Liver (tissue), 9 donors: ENCODE data around the gene TTF2. TPM values are rescaled to one million over a fixed set of nuclear protein-coding genes. Genes with fewer than 3 reads are reported as not detected.
"Not testable (repeated sequence)": the region's sequence is repeated elsewhere in the genome, so short reads cannot be mapped to it uniquely, and the experiment has no call there.

Experiments used
- DNase-seq: peaks from one replicate; pipeline ENCODE4 v3.0.0-alpha.2; 2017; ENCODE audit warnings: low spot score
- H3K27ac ChIP-seq, 2 donors: one replicate each; pipeline ENCODE4 v1.7.0; 2013; ENCODE audit warnings: inconsistent platforms in 2 of 2, low read length in 2 of 2, control low read depth in 1 of 2, low read depth in 1 of 2, mild to moderate bottlenecking in 1 of 2
- H3K27me3 ChIP-seq, 4 donors: one replicate each; pipeline versions ENCODE4 v1.6.1 to v1.7.0; 2013; ENCODE audit warnings: low read length in 3 of 4, inconsistent platforms in 1 of 4, mild to moderate bottlenecking in 1 of 4, moderate library complexity in 1 of 4; ENCODE audit not compliant: control insufficient read depth in 4 of 4, insufficient read depth in 4 of 4
- H3K36me3 ChIP-seq, 4 donors: one replicate each; pipeline versions ENCODE4 v1.6.1 to v1.7.0; 2013; ENCODE audit warnings: low read length in 3 of 4, mild to moderate bottlenecking in 3 of 4, low read depth in 1 of 4, moderate library complexity in 1 of 4; ENCODE audit not compliant: control insufficient read depth in 4 of 4, insufficient read depth in 3 of 4
- H3K4me1 ChIP-seq, 4 donors: one replicate each; pipeline versions ENCODE4 v1.6.1 to v1.7.0; 2013; ENCODE audit warnings: low read length in 3 of 4, mild to moderate bottlenecking in 3 of 4, moderate library complexity in 1 of 4; ENCODE audit not compliant: control insufficient read depth in 4 of 4, insufficient read depth in 4 of 4
- H3K4me3 ChIP-seq, 3 donors: one replicate each; pipeline versions ENCODE4 v1.6.1 to v1.7.0; 2013; ENCODE audit warnings: low read length in 3 of 3, control low read depth in 1 of 3, low read depth in 1 of 3, mild to moderate bottlenecking in 1 of 3
- H3K9ac ChIP-seq, 2 donors: one replicate each; pipeline ENCODE4 v1.7.0; 2013; ENCODE audit warnings: low read length in 2 of 2, mild to moderate bottlenecking in 2 of 2, moderate library complexity in 2 of 2, control low read depth in 1 of 2, low read depth in 1 of 2
- H3K9me3 ChIP-seq, 4 donors: one replicate each; pipeline versions ENCODE4 v1.6.1 to v1.7.0; 2013; ENCODE audit warnings: low read length in 3 of 4; ENCODE audit not compliant: control insufficient read depth in 4 of 4
- EGR1 ChIP-seq, 2 donors: IDR thresholded peaks; 2 replicates each; pipeline ENCODE4 v1.6.1; 2016 to 2018; ENCODE audit warnings: antibody characterized with exemption in 2 of 2, low read depth in 2 of 2
- FOXA1 ChIP-seq: IDR thresholded peaks from 2 replicates; pipeline ENCODE4 v1.6.1; 2016; ENCODE audit warnings: antibody characterized with exemption
- FOXA2 ChIP-seq: IDR thresholded peaks from 2 replicates; pipeline ENCODE4 v1.6.1; 2016; ENCODE audit warnings: antibody characterized with exemption
- GABPA ChIP-seq, 2 donors: IDR thresholded peaks in 1 of 2; conservative IDR thresholded peaks in 1 of 2; 2 replicates each; pipeline ENCODE4 v1.6.1; 2016; ENCODE audit warnings: antibody characterized with exemption in 2 of 2, mild to moderate bottlenecking in 1 of 2, moderate library complexity in 1 of 2
- HNF4A ChIP-seq, 2 donors: conservative IDR thresholded peaks; 2 replicates each; pipeline ENCODE4 v1.6.1; 2016; ENCODE audit warnings: antibody characterized with exemption in 2 of 2, mild to moderate bottlenecking in 2 of 2
- HNF4G ChIP-seq: IDR thresholded peaks from 2 replicates; pipeline ENCODE4 v1.6.1; 2016; ENCODE audit warnings: antibody characterized with exemption
- JUND ChIP-seq, 2 donors: IDR thresholded peaks; 2 replicates each; pipeline ENCODE4 v1.6.1; 2016; ENCODE audit warnings: antibody characterized with exemption in 2 of 2
- NR2F2 ChIP-seq: IDR thresholded peaks from 2 replicates; pipeline ENCODE4 v1.6.1; 2016; ENCODE audit warnings: antibody characterized with exemption
- RAD21 ChIP-seq, 2 donors: IDR thresholded peaks; 2 replicates each; pipeline ENCODE4 v1.6.1; 2016; ENCODE audit warnings: antibody characterized with exemption in 2 of 2, mild to moderate bottlenecking in 2 of 2
- RXRA ChIP-seq, 2 donors: IDR thresholded peaks; 2 replicates each; pipeline ENCODE4 v1.6.1; 2017 to 2018; ENCODE audit warnings: antibody characterized with exemption in 2 of 2, mild to moderate bottlenecking in 1 of 2
- SP1 ChIP-seq: IDR thresholded peaks from 2 replicates; pipeline ENCODE4 v1.6.1; 2018; ENCODE audit warnings: antibody characterized with exemption, mild to moderate bottlenecking
- TAF1 ChIP-seq: conservative IDR thresholded peaks from 2 replicates; pipeline ENCODE4 v1.6.1; 2016; ENCODE audit warnings: antibody characterized with exemption, mild to moderate bottlenecking
- YY1 ChIP-seq: IDR thresholded peaks from 2 replicates; pipeline ENCODE4 v1.6.1; 2016; ENCODE audit warnings: antibody characterized with exemption, mild to moderate bottlenecking
- WGBS: extraction: QIAGEN DNeasy Blood & Tissue Kit; methylation state at CpG from one replicate; pipeline ENCODE4 v1.1.7; 2013; 5-methylcytosine and 5-hydroxymethylcytosine counted together
- polyA plus RNA-seq, 2 donors: library from polyadenylated mRNA; stranded (reverse) in 1 of 2; unstranded in 1 of 2; fragments of 200-250 nt in 1 of 2; fragments of >200 nt in 1 of 2; fragmentation: Nextera tagmentation in 1 of 2; extraction: Ambion mirVana in 1 of 2; gene quantifications; one replicate each; pipeline versions ENCODE4 v1.2.1 to v1.2.3, GENCODE V29; 2013 to 2015
- total RNA-seq, 2 donors: library from RNA; depleted of rRNA; stranded (reverse); fragments of >200 nt; gene quantifications; one replicate each; pipeline ENCODE4 v1.2.3, GENCODE V29; 2014
- TF ChIP-seq, protein P1 (sequence below): IDR thresholded peaks from 2 replicates; pipeline ENCODE4 v1.6.1; 2016; ENCODE audit warnings: antibody characterized with exemption
- TF ChIP-seq, protein P2 (sequence below): IDR thresholded peaks from 2 replicates; pipeline ENCODE4 v1.6.1; 2016; ENCODE audit warnings: antibody characterized with exemption
- TF ChIP-seq, protein P3 (sequence below): IDR thresholded peaks from 2 replicates; pipeline ENCODE4 v1.6.1; 2016; ENCODE audit warnings: antibody characterized with exemption, mild to moderate bottlenecking
- TF ChIP-seq, protein P4 (sequence below): fragments of 150-350 bp; IDR thresholded peaks from 2 replicates; pipeline ENCODE4 v1.5.1; 2017; ENCODE audit warnings: improper control_type of control experiment, low read depth, low read length; ENCODE audit not compliant: missing input control
- TF ChIP-seq, protein P5 (sequence below): IDR thresholded peaks from 2 replicates; pipeline ENCODE4 v1.6.1; 2016; ENCODE audit warnings: antibody characterized with exemption
- donor health status: healthy.
- donor health status: healthy.
- donor health status: healthy.
- donor health status: healthy.
- donor health status: healthy.

The TTF2 gene
- total and polyA plus RNA-seq, 4 donors = 1.3 to 16.9 (median 2.8) TPM

DNA sequence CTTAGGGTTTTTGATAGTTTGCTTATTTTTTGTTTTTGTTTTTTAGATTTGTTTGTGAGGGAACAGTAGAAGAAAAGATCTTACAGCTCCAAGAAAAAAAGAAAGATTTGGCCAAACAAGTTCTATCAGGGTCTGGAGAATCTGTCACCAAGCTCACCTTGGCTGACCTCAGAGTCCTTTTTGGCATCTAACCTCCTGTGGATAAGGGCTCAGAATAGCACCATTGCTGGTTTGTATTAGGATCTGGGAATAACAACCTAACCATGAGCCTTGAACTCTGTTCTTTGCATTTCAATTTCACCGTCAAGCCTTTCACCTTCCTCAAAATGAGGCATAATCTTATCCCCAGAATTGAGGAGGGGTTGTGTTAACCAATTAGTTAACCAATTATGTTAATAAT lies 41.2 kb downstream of the TTF2 start:
- Histone ChIP-seq H3K9me3 (no peaks in the 10 kb centered on the region), H3K4me1 (no peaks in the 10 kb centered on the region), H3K9ac (no peak overlapping the region), H3K27me3 (no peaks in the 10 kb centered on the region), H3K36me3 (peaks cover 2 to 12% (median 4%) of the 10 kb centered on the region in 4 donors), H3K27ac (no peak overlapping the region), H3K4me3 (no peak overlapping the region)
- TF ChIP-seq NR2F2 = no peak
- TF ChIP-seq HNF4A (conservative IDR thresholded peaks at IDR 0.05) = no peak
- TF ChIP-seq, protein P1, sequence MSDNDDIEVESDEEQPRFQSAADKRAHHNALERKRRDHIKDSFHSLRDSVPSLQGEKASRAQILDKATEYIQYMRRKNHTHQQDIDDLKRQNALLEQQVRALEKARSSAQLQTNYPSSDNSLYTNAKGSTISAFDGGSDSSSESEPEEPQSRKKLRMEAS = no peak
- TF ChIP-seq YY1 = no peak
- no peak for TF ChIP-seq EGR1 (IDR thresholded peaks at IDR 0.05; ENCODE audit: low read depth in 2 of 2)
- TF ChIP-seq FOXA1 = no peak
- no peak for TF ChIP-seq RAD21 (IDR thresholded peaks at IDR 0.05)
- no peak for TF ChIP-seq FOXA2
- TF ChIP-seq SP1 = no peak
- TF ChIP-seq, protein P2, sequence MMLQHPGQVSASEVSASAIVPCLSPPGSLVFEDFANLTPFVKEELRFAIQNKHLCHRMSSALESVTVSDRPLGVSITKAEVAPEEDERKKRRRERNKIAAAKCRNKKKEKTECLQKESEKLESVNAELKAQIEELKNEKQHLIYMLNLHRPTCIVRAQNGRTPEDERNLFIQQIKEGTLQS = no peak
- no peak for TF ChIP-seq RXRA (IDR thresholded peaks at IDR 0.05)
- no peak for TF ChIP-seq GABPA (IDR thresholded peaks at IDR 0.05 in 1 of 2, conservative IDR thresholded peaks at IDR 0.05 in 1 of 2)
- TF ChIP-seq TAF1 = no peak
- TF ChIP-seq, protein P3, sequence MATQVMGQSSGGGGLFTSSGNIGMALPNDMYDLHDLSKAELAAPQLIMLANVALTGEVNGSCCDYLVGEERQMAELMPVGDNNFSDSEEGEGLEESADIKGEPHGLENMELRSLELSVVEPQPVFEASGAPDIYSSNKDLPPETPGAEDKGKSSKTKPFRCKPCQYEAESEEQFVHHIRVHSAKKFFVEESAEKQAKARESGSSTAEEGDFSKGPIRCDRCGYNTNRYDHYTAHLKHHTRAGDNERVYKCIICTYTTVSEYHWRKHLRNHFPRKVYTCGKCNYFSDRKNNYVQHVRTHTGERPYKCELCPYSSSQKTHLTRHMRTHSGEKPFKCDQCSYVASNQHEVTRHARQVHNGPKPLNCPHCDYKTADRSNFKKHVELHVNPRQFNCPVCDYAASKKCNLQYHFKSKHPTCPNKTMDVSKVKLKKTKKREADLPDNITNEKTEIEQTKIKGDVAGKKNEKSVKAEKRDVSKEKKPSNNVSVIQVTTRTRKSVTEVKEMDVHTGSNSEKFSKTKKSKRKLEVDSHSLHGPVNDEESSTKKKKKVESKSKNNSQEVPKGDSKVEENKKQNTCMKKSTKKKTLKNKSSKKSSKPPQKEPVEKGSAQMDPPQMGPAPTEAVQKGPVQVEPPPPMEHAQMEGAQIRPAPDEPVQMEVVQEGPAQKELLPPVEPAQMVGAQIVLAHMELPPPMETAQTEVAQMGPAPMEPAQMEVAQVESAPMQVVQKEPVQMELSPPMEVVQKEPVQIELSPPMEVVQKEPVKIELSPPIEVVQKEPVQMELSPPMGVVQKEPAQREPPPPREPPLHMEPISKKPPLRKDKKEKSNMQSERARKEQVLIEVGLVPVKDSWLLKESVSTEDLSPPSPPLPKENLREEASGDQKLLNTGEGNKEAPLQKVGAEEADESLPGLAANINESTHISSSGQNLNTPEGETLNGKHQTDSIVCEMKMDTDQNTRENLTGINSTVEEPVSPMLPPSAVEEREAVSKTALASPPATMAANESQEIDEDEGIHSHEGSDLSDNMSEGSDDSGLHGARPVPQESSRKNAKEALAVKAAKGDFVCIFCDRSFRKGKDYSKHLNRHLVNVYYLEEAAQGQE = no peak
- no peak for TF ChIP-seq HNF4G
- TF ChIP-seq, protein P4, sequence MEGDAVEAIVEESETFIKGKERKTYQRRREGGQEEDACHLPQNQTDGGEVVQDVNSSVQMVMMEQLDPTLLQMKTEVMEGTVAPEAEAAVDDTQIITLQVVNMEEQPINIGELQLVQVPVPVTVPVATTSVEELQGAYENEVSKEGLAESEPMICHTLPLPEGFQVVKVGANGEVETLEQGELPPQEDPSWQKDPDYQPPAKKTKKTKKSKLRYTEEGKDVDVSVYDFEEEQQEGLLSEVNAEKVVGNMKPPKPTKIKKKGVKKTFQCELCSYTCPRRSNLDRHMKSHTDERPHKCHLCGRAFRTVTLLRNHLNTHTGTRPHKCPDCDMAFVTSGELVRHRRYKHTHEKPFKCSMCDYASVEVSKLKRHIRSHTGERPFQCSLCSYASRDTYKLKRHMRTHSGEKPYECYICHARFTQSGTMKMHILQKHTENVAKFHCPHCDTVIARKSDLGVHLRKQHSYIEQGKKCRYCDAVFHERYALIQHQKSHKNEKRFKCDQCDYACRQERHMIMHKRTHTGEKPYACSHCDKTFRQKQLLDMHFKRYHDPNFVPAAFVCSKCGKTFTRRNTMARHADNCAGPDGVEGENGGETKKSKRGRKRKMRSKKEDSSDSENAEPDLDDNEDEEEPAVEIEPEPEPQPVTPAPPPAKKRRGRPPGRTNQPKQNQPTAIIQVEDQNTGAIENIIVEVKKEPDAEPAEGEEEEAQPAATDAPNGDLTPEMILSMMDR = no peak
- TF ChIP-seq JUND (IDR thresholded peaks at IDR 0.05) = no peak
- TF ChIP-seq, protein P5, sequence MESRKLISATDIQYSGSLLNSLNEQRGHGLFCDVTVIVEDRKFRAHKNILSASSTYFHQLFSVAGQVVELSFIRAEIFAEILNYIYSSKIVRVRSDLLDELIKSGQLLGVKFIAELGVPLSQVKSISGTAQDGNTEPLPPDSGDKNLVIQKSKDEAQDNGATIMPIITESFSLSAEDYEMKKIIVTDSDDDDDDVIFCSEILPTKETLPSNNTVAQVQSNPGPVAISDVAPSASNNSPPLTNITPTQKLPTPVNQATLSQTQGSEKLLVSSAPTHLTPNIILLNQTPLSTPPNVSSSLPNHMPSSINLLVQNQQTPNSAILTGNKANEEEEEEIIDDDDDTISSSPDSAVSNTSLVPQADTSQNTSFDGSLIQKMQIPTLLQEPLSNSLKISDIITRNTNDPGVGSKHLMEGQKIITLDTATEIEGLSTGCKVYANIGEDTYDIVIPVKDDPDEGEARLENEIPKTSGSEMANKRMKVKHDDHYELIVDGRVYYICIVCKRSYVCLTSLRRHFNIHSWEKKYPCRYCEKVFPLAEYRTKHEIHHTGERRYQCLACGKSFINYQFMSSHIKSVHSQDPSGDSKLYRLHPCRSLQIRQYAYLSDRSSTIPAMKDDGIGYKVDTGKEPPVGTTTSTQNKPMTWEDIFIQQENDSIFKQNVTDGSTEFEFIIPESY = no peak
- 85% methylated on average over 1 of the region's 1 CpG for WGBS
- DNase-seq = no peak

DNA sequence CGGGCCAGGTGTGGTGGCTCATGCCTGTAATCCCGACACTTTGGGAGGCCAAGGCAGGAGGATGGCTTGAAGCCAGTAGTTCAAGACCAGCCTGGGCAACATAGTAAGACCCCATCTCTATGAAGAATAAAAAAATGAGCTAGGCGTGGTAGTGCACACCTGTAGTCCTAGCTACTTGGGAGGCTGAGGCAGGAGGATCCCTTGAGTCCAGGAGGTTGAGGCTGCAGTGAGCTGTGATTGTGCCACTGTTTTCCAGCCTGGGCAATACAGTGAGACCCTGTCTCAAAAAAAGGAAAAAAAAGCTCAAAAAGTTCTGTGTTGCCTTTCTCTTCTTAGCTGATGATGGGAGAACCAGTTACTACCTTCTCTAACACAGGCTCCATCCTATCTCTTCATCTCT lies 41.7 kb downstream of the TTF2 start:
- not testable (repeated sequence) for H3K9ac ChIP-seq, DNase-seq, H3K27me3 ChIP-seq, H3K27ac ChIP-seq, H3K9me3 ChIP-seq, H3K4me3 ChIP-seq, H3K4me1 ChIP-seq
- H3K36me3 ChIP-seq = peaks cover 2 to 12% (median 4%) of the 10 kb centered on the region in 4 donors
- WGBS = 98% methylated on average over 3 of the region's 3 CpGs
